Germinal center (tissue), 1 donor: ENCODE measurements around the gene SEZ6L.

Experiments used
- DNase-seq: peaks from one replicate; pipeline ENCODE4 v3.0.0; 2012; ENCODE audit warnings: mixed read lengths, low spot score

SEZ6L gene

GRCh38 chr22:26245001-26245400, 75.7 kb downstream of the SEZ6L start:
- DNase-seq, result no peak

GRCh38 chr22:26246552-26246951, 77.3 kb downstream of the SEZ6L start:
- DNase-seq, result no peak

- DNase-seq, result no peak
Observed at GRCh38 chr22:26251869-26252268, 82.6 kb downstream of the SEZ6L start.

GRCh38 chr22:26259510-26259909, 90.2 kb downstream of the SEZ6L start:
- DNase-seq, result no peak

GRCh38 chr22:26264162-26264561, 94.9 kb downstream of the SEZ6L start:
- DNase-seq, result no peak

GRCh38 chr22:26265281-26265680, 96.0 kb downstream of the SEZ6L start:
- no peak for DNase-seq

GRCh38 chr22:26265909-26266308, 96.6 kb downstream of the SEZ6L start:
- DNase-seq, result no peak

- no peak for DNase-seq
Observed at GRCh38 chr22:26267856-26268255, 98.6 kb downstream of the SEZ6L start.

GRCh38 chr22:26269572-26269971, 100.3 kb downstream of the SEZ6L start:
- no peak for DNase-seq

GRCh38 chr22:26271427-26271826, 102.2 kb downstream of the SEZ6L start:
- DNase-seq, result no peak

- DNase-seq, result no peak
Observed at GRCh38 chr22:26273011-26273675, 103.9 kb downstream of the SEZ6L start.

- no peak for DNase-seq
Observed at GRCh38 chr22:26276529-26277160, 107.4 kb downstream of the SEZ6L start.

GRCh38 chr22:26281941-26282340, 112.7 kb downstream of the SEZ6L start:
- no peak for DNase-seq

GRCh38 chr22:26283330-26283729, 114.1 kb downstream of the SEZ6L start:
- no peak for DNase-seq

- DNase-seq, result no peak
Observed at GRCh38 chr22:26285632-26286031, 116.4 kb downstream of the SEZ6L start.

GRCh38 chr22:26286091-26286820, 117.0 kb downstream of the SEZ6L start:
- no peak for DNase-seq

- no peak for DNase-seq
Observed at GRCh38 chr22:26287382-26288225, 118.3 kb downstream of the SEZ6L start.

- DNase-seq, result no peak
Observed at GRCh38 chr22:26289611-26290101, 120.4 kb downstream of the SEZ6L start.

GRCh38 chr22:26291940-26292666, 122.8 kb downstream of the SEZ6L start:
- DNase-seq, result no peak

GRCh38 chr22:26292667-26292995, 123.4 kb downstream of the SEZ6L start:
- DNase-seq, result no peak

- DNase-seq, result no peak
Observed at GRCh38 chr22:26295563-26296126, 126.4 kb downstream of the SEZ6L start.
